Measurements from ENCODE around the gene TRIO. TPM values are rescaled to one million over a fixed set of nuclear protein-coding genes. Genes with fewer than 3 reads are reported as not detected.

TRIO gene
- total RNA-seq, 1 donor from 2014 or later = 148 TPM

- Histone ChIP-seq H3K9me3 (no peaks in the 10 kb centered on the region), H3K36me3 (no peaks in the 10 kb centered on the region), H3K4me3 (no peak overlapping the region), H3K27me3 (ENCODE audit: low read depth) (no peaks in the 10 kb centered on the region), H3K4me1 (peaks cover 40% of the 10 kb centered on the region), H3K27ac (no peak overlapping the region)
- TF ChIP-seq CTCF (IDR thresholded peaks at IDR 0.05) = no peak
- no peak for DNase-seq
- ATAC-seq = no peak
- intact Hi-C loops (cut with DNase I) = no loop called here
Observed at GRCh38 chr5:14260637-14261036, 117.5 kb downstream of the TRIO start.

DNA sequence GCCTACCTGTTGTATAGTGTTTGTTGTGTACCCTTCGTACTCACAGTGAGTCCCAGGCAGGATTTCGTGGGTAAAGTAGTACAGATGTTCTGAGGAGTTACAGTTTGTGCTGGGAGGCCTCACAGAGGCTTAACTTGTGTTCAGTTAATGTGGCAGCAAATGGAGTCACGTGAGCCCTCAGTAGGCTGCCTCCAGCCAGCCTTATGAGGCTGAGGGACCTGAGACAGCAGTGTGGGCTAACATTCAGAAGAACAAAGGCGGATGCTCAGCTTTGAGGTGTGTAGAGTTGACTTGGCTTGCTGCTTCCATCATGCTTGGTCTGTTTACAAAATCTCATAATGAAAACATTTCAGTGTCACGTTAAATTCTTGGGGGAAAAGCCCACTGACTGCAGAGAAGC, 118.1 kb downstream of the TRIO start:
- no peak for ATAC-seq
- DNase-seq = no peak
- no peaks in the 10 kb centered on the region for H3K36me3 ChIP-seq
- no peak for TF ChIP-seq CTCF (IDR thresholded peaks at IDR 0.05)
- intact Hi-C loops (cut with DNase I) = no loop called here
- no peak overlapping the region for H3K27ac ChIP-seq
- no peaks in the 10 kb centered on the region for H3K27me3 ChIP-seq (ENCODE audit: low read depth)
- H3K4me3 ChIP-seq = no peak overlapping the region
- H3K9me3 ChIP-seq = no peaks in the 10 kb centered on the region
- H3K4me1 ChIP-seq = peaks cover 41% of the 10 kb centered on the region

DNA sequence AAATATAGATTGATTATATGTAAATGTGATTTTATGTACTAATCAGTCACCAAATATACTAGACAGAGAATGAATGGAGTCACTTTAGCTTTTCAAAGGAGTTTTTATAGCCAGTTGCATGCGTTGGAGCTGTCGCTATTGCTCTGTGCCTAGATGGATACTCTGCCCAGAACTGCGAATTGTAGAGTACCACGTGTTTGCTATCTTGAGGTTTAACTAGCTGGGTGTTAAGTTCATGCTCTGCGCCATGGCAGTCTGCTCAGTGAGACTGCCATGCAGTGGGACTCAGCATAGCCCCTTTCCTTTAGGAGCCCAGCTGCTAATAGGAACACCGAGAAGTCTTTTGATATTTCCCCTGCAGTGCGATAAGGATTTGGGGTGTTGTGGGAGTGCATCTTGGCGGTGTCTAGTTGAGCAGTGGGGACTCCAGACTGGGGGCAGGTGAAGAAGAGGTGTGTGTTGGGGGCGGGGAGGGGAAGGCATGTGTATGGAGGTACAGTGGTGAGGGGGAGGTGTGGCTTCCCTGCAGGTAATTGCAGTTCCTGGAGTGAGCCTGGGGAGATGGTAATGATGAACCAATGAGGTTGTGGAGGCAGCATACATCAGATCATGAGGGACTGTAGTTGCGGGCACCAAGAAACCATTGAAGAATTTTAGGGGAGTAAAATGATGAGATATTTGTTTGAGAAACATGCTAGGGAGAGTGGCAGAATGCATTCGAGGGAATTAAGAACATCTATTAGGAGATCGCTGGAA, 118.9 kb downstream of the TRIO start:
- ATAC-seq = no peak
- H3K36me3 ChIP-seq = no peaks in the 10 kb centered on the region
- intact Hi-C loops (cut with DNase I) = no loop called here
- no peaks in the 10 kb centered on the region for H3K27me3 ChIP-seq (ENCODE audit: low read depth)
- no peak for DNase-seq
- no peak overlapping the region for H3K27ac ChIP-seq
- no peaks in the 10 kb centered on the region for H3K9me3 ChIP-seq
- no peak for TF ChIP-seq CTCF (IDR thresholded peaks at IDR 0.05)
- no peak overlapping the region for H3K4me3 ChIP-seq
- peaks cover 33% of the 10 kb centered on the region for H3K4me1 ChIP-seq

GRCh38 chr5:14263113-14263512, 120.0 kb downstream of the TRIO start:
- TF ChIP-seq CTCF (IDR thresholded peaks at IDR 0.05) = no peak
- ATAC-seq (no peak), DNase-seq (no peak)
- Histone ChIP-seq H3K9me3 (no peaks in the 10 kb centered on the region), H3K36me3 (no peaks in the 10 kb centered on the region), H3K4me3 (no peak overlapping the region), H3K4me1 (peaks cover 35% of the 10 kb centered on the region), H3K27me3 (ENCODE audit: low read depth) (no peaks in the 10 kb centered on the region), H3K27ac (no peak overlapping the region)
- intact Hi-C loops (cut with DNase I) = no loop called here

- Histone ChIP-seq H3K36me3 (no peaks in the 10 kb centered on the region), H3K27ac (no peak overlapping the region), H3K4me3 (no peak overlapping the region), H3K4me1 (peaks cover 35% of the 10 kb centered on the region), H3K9me3 (no peaks in the 10 kb centered on the region), H3K27me3 (ENCODE audit: low read depth) (no peaks in the 10 kb centered on the region)
- no peak for ATAC-seq
- no peak for TF ChIP-seq CTCF (IDR thresholded peaks at IDR 0.05)
- no peak for DNase-seq
- intact Hi-C loops (cut with DNase I) = no loop called here
Observed at GRCh38 chr5:14263699-14264098, 120.6 kb downstream of the TRIO start.
